ENCODE measurements around the gene GGT5.

- no peak for TF ChIP-seq POLR2A (IDR thresholded peaks at IDR 0.05)
- no peak for TF ChIP-seq CTCF (IDR thresholded peaks at IDR 0.05)
Measured at GRCh38 chr22:24284747-24285203, 39.9 kb upstream of the GGT5 start.
